ENCODE measurements around the gene TMEM62.
"Not testable (repeated sequence)": the region's sequence is repeated elsewhere in the genome, so short reads cannot be mapped to it uniquely, and the experiment has no call there.

The TMEM62 gene

DNA sequence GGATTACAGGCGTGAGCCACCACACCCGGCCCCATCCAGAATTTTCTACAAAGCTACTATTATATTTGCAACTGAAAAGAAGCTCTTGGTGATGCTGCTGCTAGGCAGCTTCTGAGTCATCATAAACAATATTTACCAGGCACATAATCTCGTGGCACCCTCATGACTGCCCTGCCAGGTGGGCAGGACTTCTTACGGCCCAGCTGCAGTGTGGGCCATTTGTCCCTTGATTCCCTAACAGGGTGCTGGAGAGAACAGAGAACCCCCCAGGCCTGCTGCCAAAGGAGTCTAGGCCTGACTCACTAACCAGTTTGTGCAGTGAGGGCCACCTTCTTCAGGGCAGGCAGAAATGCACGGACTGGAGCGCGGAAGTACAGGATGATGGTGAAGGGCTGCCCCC, 82.6 kb downstream of the TMEM62 start:
- Mint-ChIP-seq H3K27me3 (ENCODE audit: low read depth) (peaks cover 12% of the 10 kb centered on the region), H3K9me3 (peaks cover 4% of the 10 kb centered on the region), H3K27ac (no peak overlapping the region), H3K4me1 (ENCODE audit: low read depth) (no peaks in the 10 kb centered on the region), H3K36me3 (ENCODE audit: low read depth) (no peaks in the 10 kb centered on the region), H3K4me3 (no peak overlapping the region)

DNA sequence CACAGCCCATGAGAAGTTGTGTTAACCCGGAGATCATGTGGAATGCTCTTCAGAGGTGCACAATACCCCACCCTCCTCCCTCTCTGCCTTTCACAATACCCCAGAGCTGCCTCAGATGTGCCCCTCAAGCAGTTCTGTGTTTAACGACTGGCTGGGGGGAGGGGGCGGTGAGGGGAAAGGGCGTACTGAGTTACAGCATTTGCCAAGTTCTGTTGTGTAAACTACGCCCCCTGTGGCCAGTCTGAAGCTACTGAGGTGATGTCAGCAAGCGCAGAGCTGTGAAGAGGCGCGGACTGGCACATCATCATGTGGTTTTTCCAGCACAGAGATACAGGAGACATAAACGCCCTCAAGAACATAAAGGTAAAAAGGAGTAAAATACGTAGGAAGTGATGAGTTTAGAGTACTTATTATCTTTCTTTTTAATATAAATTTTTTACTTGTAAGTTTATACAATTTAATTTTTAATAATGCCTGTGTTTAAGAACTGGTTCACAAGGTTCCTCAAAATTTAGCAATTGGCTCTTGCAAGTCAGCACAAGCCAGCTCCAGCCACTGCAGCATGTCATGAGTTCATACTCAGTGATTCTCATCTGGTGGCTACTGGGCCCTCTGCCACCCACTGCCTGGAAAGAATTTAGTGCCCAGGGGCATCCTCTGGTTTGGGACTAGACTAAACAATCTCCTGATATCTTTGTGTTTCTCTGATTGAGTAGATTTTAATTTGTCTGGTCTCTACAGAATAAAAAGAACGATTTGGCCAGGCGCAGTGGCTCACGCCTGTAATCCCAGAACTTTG, 85.7 kb downstream of the TMEM62 start:
- Mint-ChIP-seq H3K9me3 (peaks cover 4% of the 10 kb centered on the region), H3K4me1 (ENCODE audit: low read depth) (no peaks in the 10 kb centered on the region)

GRCh38 chr15:43219929-43220928, 86.8 kb downstream of the TMEM62 start:
- Mint-ChIP-seq H3K4me3 (no peak overlapping the region), H3K27ac (no peak overlapping the region), H3K27me3 (ENCODE audit: low read depth) (peaks cover 18% of the 10 kb centered on the region), H3K9me3 (peaks cover 4% of the 10 kb centered on the region), H3K4me1 (ENCODE audit: low read depth) (no peaks in the 10 kb centered on the region), H3K36me3 (ENCODE audit: low read depth) (no peaks in the 10 kb centered on the region)

More for the DNA sequence above, 85.7 kb downstream of the TMEM62 start:
- Mint-ChIP-seq H3K36me3 (ENCODE audit: low read depth) (no peaks in the 10 kb centered on the region), H3K4me3 (no peak overlapping the region), H3K27me3 (ENCODE audit: low read depth) (peaks cover 18% of the 10 kb centered on the region), H3K27ac (no peak overlapping the region)

- no peaks in the 10 kb centered on the region for H3K36me3 Mint-ChIP-seq (ENCODE audit: low read depth)
- H3K27me3 Mint-ChIP-seq (ENCODE audit: low read depth) = peaks cover 25% of the 10 kb centered on the region
- H3K27ac Mint-ChIP-seq = no peak within 1 kb of the TSS
- H3K9me3 Mint-ChIP-seq = peaks cover 4% of the 10 kb centered on the region
- H3K4me1 Mint-ChIP-seq (ENCODE audit: low read depth) = peaks cover 5% of the 10 kb centered on the region
- no peak within 1 kb of the TSS for H3K4me3 Mint-ChIP-seq
Measured at GRCh38 chr15:43220991-43221403, 87.6 kb downstream of the TMEM62 start, which contains the start of gene EPB42. Gene EPB42 (minus strand): TSS chr15:43221018. CDS start chr15:43220825, 193 bp downstream.

DNA sequence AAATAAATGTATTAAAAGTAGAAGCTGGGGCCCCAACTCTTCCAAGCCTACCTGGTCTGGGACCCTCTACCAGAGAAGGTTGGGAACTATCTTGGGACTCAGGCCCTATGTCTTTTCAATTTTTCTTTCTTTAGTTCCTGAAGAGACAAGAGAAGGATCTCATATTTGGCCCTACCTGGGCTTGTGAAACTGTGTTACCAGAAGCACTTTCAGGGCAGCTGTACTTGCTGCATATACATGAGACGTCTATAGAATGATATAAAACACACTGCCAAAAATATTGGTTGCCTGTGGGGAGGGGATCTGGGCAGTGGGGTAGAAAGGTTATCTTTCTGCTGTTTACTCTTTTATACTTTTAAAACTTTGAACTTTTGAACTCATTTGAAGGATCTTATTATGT, 88.0 kb downstream of the TMEM62 start:
- no peaks in the 10 kb centered on the region for H3K36me3 Mint-ChIP-seq (ENCODE audit: low read depth)
- H3K9me3 Mint-ChIP-seq = peaks cover 4% of the 10 kb centered on the region
- no peak overlapping the region for H3K4me3 Mint-ChIP-seq
- peaks cover 25% of the 10 kb centered on the region for H3K27me3 Mint-ChIP-seq (ENCODE audit: low read depth)
- H3K27ac Mint-ChIP-seq = no peak overlapping the region
- H3K4me1 Mint-ChIP-seq (ENCODE audit: low read depth) = peaks cover 5% of the 10 kb centered on the region

DNA sequence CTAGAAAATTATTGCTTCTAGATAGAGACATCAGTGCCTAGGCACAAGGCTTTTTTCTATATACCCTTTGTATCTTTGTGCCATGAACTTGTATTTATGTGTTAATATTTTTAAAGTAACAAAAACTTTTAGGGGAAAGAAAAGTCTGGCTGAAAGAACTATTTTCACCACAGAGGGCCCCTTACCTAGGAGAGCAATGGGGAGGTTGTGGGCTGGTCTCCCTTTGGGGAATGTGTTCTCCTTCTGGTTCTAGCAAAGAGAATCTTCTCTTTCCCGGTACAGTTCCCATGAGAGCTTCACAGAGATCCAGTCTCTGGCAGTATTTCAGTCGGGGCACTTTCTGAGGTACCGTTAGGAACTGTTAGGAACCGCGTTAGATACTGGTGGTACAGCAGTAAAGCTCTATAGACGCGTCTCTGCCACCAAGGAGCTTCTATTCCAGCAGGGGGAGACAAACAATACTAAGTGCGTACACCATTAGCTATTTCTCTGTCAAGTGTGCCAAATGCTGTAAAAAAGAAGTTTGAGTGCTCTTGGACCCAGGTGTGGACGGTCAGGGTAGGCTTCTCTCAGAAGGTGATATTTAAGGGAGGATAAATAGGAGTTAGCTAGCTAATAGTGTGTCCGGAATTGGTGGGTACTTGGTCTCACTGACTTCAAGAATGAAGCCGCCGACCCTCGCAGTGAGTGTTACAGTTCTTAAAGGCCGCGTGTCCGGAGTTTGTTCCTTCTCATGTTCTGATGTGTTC, 92.0 kb downstream of the TMEM62 start:
- peaks cover 24% of the 10 kb centered on the region for H3K27me3 Mint-ChIP-seq (ENCODE audit: low read depth)
- H3K4me3 Mint-ChIP-seq = no peak overlapping the region
- H3K9me3 Mint-ChIP-seq = no peaks in the 10 kb centered on the region
- no peaks in the 10 kb centered on the region for H3K36me3 Mint-ChIP-seq (ENCODE audit: low read depth)
- H3K4me1 Mint-ChIP-seq (ENCODE audit: low read depth) = peaks cover 5% of the 10 kb centered on the region
- H3K27ac Mint-ChIP-seq = no peak overlapping the region

- not testable (repeated sequence) for H3K4me1 Mint-ChIP-seq (ENCODE audit: low read depth); H3K9me3 Mint-ChIP-seq; H3K36me3 Mint-ChIP-seq (ENCODE audit: low read depth); H3K4me3 Mint-ChIP-seq; H3K27ac Mint-ChIP-seq
- peaks cover 24% of the 10 kb centered on the region for H3K27me3 Mint-ChIP-seq (ENCODE audit: low read depth)
Measured at GRCh38 chr15:43225950-43226255, 92.5 kb downstream of the TMEM62 start.

DNA sequence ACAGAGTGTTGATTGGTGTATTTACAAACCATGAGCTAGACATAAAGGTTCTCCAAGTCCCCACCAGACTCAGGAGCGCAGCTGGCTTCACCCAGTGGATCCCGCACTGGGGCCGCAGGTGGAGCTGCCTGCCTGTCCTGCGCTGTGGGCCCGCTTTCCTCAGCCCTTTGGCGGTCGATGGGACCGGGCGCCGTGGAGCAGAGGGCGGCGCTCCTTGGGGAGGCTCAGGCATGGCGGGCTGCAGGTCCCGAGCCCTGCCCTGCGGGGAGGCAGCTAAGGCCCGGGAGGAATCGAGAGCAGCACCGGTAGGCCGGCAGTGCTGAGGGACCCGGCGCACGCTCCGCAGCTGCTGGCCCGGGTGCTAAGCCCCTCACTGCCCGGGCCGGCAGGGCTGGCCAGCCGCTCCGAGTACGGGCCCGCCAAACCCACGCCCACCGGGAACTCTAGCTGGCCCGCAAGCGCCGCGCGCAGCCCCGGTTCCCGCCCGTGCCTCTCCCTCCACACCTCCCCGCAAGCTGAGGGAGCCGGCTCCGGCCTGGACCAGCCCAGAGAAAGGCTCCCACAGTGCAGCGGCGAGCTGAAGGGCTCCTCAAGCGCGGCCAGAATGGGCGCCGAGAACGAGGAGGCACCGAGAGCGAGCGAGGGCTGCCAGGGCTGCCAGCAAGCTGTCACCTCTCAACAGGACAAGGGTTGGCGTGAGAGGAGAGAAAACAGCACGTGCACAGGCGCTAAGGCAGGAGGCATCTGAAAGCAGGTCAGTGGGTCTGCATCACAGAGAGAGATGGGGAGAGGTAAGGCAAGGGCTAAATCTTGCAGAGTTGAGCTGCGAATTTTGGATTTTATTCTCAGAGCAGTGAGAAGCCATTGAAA, 93.3 kb downstream of the TMEM62 start:
- H3K27ac Mint-ChIP-seq = no peak overlapping the region
- no peaks in the 10 kb centered on the region for H3K36me3 Mint-ChIP-seq (ENCODE audit: low read depth)
- H3K4me3 Mint-ChIP-seq = no peak overlapping the region
- peaks cover 24% of the 10 kb centered on the region for H3K27me3 Mint-ChIP-seq (ENCODE audit: low read depth)
- peaks cover 5% of the 10 kb centered on the region for H3K4me1 Mint-ChIP-seq (ENCODE audit: low read depth)
- H3K9me3 Mint-ChIP-seq = no peaks in the 10 kb centered on the region

- no peak overlapping the region for H3K27ac Mint-ChIP-seq
- no peak overlapping the region for H3K4me3 Mint-ChIP-seq
- no peaks in the 10 kb centered on the region for H3K9me3 Mint-ChIP-seq
- H3K27me3 Mint-ChIP-seq (ENCODE audit: low read depth) = peaks cover 18% of the 10 kb centered on the region
- H3K36me3 Mint-ChIP-seq (ENCODE audit: low read depth) = no peaks in the 10 kb centered on the region
- peaks cover 5% of the 10 kb centered on the region for H3K4me1 Mint-ChIP-seq (ENCODE audit: low read depth)
Measured at GRCh38 chr15:43229977-43230376, 96.6 kb downstream of the TMEM62 start.

- H3K4me1 Mint-ChIP-seq (ENCODE audit: low read depth) = peaks cover 2% of the 10 kb centered on the region
- H3K9me3 Mint-ChIP-seq = no peaks in the 10 kb centered on the region
- H3K4me3 Mint-ChIP-seq = no peak overlapping the region
- H3K27ac Mint-ChIP-seq = no peak overlapping the region
- H3K27me3 Mint-ChIP-seq (ENCODE audit: low read depth) = peaks cover 14% of the 10 kb centered on the region
- H3K36me3 Mint-ChIP-seq (ENCODE audit: low read depth) = no peaks in the 10 kb centered on the region
Measured at GRCh38 chr15:43230640-43231115, 97.3 kb downstream of the TMEM62 start.

DNA sequence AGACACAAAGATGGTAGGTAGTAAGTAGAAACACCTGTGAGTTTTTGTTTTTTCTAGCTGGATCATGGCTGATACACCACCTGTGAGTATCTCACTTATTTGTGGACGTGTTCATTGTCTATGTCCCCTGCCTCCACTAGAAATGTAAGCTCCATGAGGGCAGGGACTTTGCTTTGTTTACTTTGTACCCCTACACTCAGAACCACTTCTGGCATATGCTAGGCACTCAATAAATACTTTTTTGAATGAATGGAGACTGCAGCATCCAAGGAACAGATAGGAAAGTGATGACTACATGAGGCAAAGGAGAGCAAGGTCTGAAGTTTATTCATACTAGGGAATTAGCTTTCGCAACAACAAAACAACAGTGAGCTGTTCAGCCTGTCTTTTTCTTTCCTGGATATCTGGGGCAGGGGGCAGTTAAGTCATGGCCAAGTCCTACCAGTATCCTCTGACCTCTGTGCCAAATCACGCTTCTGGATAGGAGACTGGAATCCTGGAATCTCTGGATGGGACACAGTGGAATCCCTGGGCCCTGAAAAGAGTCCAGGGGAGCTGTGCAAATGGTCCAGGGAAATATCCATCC, 99.0 kb downstream of the TMEM62 start:
- H3K27me3 Mint-ChIP-seq (ENCODE audit: low read depth) = peaks cover 11% of the 10 kb centered on the region
- peaks cover 3% of the 10 kb centered on the region for H3K4me1 Mint-ChIP-seq (ENCODE audit: low read depth)
- H3K9me3 Mint-ChIP-seq = no peaks in the 10 kb centered on the region
- no peaks in the 10 kb centered on the region for H3K36me3 Mint-ChIP-seq (ENCODE audit: low read depth)
- no peak overlapping the region for H3K27ac Mint-ChIP-seq
- no peak overlapping the region for H3K4me3 Mint-ChIP-seq
